GM12873 (cell line): ENCODE measurements around the gene ZNF529.

Experiments
- CTCF ChIP-seq: IDR thresholded peaks from 2 replicates; pipeline ENCODE4 v1.5.1; 2012; ENCODE audit warnings: low read depth, mild to moderate bottlenecking, moderate library complexity, low read length, control low read depth; ENCODE audit not compliant: insufficient read depth; ENCODE audit errors: missing control alignments

The ZNF529 gene

GRCh38 chr19:36501973-36502372 is 71.1 kb downstream of the ZNF529 start:
- no peak for TF ChIP-seq CTCF

DNA sequence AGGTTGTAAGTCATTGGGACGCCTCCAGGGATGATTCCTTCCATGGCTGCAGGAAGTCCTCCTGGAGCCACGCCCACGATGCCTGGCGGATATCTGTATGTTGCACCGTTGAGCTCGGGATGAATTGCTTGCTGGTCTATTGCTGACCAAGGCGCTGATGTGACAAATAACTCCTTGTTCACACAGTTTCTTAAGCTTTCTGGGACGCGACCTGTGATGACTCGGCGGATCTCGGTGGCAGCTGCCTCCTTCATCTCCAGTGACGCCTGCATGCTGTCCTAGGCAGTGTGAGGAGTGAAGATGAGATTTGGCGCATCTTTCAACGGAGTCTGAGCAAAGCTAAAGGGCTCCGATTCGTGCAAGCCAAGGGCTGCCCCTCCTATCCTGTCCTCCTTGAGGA is 76.1 kb downstream of the ZNF529 start:
- no peak for TF ChIP-seq CTCF
